Measurements from ENCODE around the gene MESP1.

- TF ChIP-seq, protein P1, sequence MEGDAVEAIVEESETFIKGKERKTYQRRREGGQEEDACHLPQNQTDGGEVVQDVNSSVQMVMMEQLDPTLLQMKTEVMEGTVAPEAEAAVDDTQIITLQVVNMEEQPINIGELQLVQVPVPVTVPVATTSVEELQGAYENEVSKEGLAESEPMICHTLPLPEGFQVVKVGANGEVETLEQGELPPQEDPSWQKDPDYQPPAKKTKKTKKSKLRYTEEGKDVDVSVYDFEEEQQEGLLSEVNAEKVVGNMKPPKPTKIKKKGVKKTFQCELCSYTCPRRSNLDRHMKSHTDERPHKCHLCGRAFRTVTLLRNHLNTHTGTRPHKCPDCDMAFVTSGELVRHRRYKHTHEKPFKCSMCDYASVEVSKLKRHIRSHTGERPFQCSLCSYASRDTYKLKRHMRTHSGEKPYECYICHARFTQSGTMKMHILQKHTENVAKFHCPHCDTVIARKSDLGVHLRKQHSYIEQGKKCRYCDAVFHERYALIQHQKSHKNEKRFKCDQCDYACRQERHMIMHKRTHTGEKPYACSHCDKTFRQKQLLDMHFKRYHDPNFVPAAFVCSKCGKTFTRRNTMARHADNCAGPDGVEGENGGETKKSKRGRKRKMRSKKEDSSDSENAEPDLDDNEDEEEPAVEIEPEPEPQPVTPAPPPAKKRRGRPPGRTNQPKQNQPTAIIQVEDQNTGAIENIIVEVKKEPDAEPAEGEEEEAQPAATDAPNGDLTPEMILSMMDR (optimal IDR thresholded peaks at IDR 0.05 in 1 of 3, IDR thresholded peaks at IDR 0.05 in 1 of 3, conservative IDR thresholded peaks at IDR 0.05 in 1 of 3; ENCODE audit: extremely low read depth in 1 of 3, insufficient read depth in 2 of 3, low read length in 3 of 3): no peak
- no peak for TF ChIP-seq EZH2 (IDR thresholded peaks at IDR 0.05; ENCODE audit: low read length)
These were observed 8.8 kb upstream of the MESP1 start for GRCh38 chr15:89759835-89760234.
